ENCODE data around the gene RCCD1.

- TF ChIP-seq SP1 (IDR thresholded peaks at IDR 0.05): no peak
- TF ChIP-seq CTBP1 (IDR thresholded peaks at IDR 0.05; ENCODE audit: borderline replicate concordance): no peak
- no peak for TF ChIP-seq ELF4 (IDR thresholded peaks at IDR 0.05)
- no peak for TF ChIP-seq SUZ12 (IDR thresholded peaks at IDR 0.05)
- TF ChIP-seq FOXK2 (IDR thresholded peaks at IDR 0.05): no peak
- no peak for TF ChIP-seq FOXM1 (IDR thresholded peaks at IDR 0.05; ENCODE audit: borderline replicate concordance)
- TF ChIP-seq NFRKB (IDR thresholded peaks at IDR 0.05): no peak
- TF ChIP-seq L3MBTL2 (conservative IDR thresholded peaks at IDR 0.05): no peak
- no peak for TF ChIP-seq FOXA1 (IDR thresholded peaks at IDR 0.05)
Measured at GRCh38 chr15:91001209-91001608, 46.5 kb downstream of the RCCD1 start.

Data from HEK293T (cell line).